HepG2 (cell line): ENCODE results near the gene ARFGEF3. TPM values are rescaled to one million over a fixed set of nuclear protein-coding genes. Genes with fewer than 3 reads are reported as not detected.

Source experiments
- DR1 ChIP-seq: sonication (generic); formaldehyde crosslinking; IDR thresholded peaks from 2 replicates; pipeline ENCODE4 v1.8.0; 2021; ENCODE audit warnings: mild to moderate bottlenecking, missing genetic modification reagents, inconsistent platforms
- ERF ChIP-seq: IDR thresholded peaks from 2 replicates; pipeline ENCODE4 v1.6.1; 2018; ENCODE audit warnings: missing biosample characterization, missing genetic modification reagents
- MTF1 ChIP-seq: sonication (generic); formaldehyde crosslinking; IDR thresholded peaks from 2 replicates; pipeline ENCODE4 v1.5.0; 2020; ENCODE audit warnings: missing genetic modification reagents
- TCF7L2 ChIP-seq: IDR thresholded peaks from 2 replicates; pipeline ENCODE4 v1.6.1; 2011; ENCODE audit warnings: mild to moderate bottlenecking, low read depth, low read length, moderate library complexity
- ZNF225 ChIP-seq: sonication (generic); formaldehyde crosslinking; IDR thresholded peaks from 2 replicates; pipeline ENCODE4 v1.4.0; 2020; ENCODE audit warnings: mild to moderate bottlenecking, missing genetic modification reagents
- ZNF383 ChIP-seq: sonication (generic); formaldehyde crosslinking; IDR thresholded peaks from 2 replicates; pipeline ENCODE4 v1.4.0; 2020; ENCODE audit warnings: missing genetic modification reagents, mild to moderate bottlenecking, borderline replicate concordance
- ZNF687 ChIP-seq: sonication (generic); formaldehyde crosslinking; IDR thresholded peaks from 2 replicates; pipeline ENCODE4 v1.5.1; 2020; ENCODE audit warnings: mild to moderate bottlenecking, missing genetic modification reagents, moderate library complexity
- ZNF710 ChIP-seq: sonication (generic); formaldehyde crosslinking; IDR thresholded peaks from 2 replicates; pipeline ENCODE4 v1.5.0; 2020; ENCODE audit warnings: mild to moderate bottlenecking, missing genetic modification reagents, borderline replicate concordance
- ZNF883 ChIP-seq: sonication (generic); formaldehyde crosslinking; IDR thresholded peaks from 2 replicates; pipeline ENCODE4 v1.5.1; 2020; ENCODE audit warnings: mild to moderate bottlenecking, missing genetic modification reagents; ENCODE audit errors: not compliant biosample characterization
- polyA plus RNA-seq, 8 experiments: library from polyadenylated mRNA; depleted of rRNA in 3 of 8; stranded (reverse) in 7 of 8; unstranded in 1 of 8; fragments of >200 nt; fragmentation: Illumina TruSeq in 4 of 8; extraction: Trizol in 4 of 8; gene quantifications; 2 replicates each; pipeline versions ENCODE4 v1.2.1 to v1.2.3, GENCODE V29; 2011 to 2016; ENCODE audit warnings: low read depth in 4 of 8, missing spikeins in 1 of 8, mixed read lengths in 1 of 8; ENCODE audit not compliant: insufficient read depth in 1 of 8
- total RNA-seq, 5 experiments: library from RNA; depleted of rRNA; stranded (reverse); fragments of >200 nt; fragmentation: Illumina TruSeq; extraction: Trizol; gene quantifications; 2 replicates each; pipeline ENCODE4 v1.2.3, GENCODE V29; 2016; ENCODE audit warnings: low read depth in 1 of 5
- TF ChIP-seq, protein P1 (sequence below): IDR thresholded peaks from 2 replicates; pipeline ENCODE4 v1.6.1; 2016; ENCODE audit warnings: low read depth, control low read depth
- TF ChIP-seq, protein P2 (sequence below): sonication (generic); formaldehyde crosslinking; IDR thresholded peaks from 2 replicates; pipeline ENCODE4 v1.4.0; 2020; ENCODE audit warnings: mild to moderate bottlenecking, missing genetic modification reagents, borderline replicate concordance
- TF ChIP-seq, protein P3 (sequence below): sonication (generic); formaldehyde crosslinking; IDR thresholded peaks from 2 replicates; pipeline ENCODE4 v1.4.0; 2020; ENCODE audit warnings: missing genetic modification reagents
- TF ChIP-seq, protein P4 (sequence below): sonication (generic); formaldehyde crosslinking; IDR thresholded peaks from 2 replicates; pipeline ENCODE4 v1.4.0; 2020; ENCODE audit warnings: mild to moderate bottlenecking, low read depth, missing genetic modification reagents

ARFGEF3 gene
- total and polyA plus RNA-seq, 2 of the 13 experiments (the other 11 are each of a cell fraction or from before 2014, with no cell fraction given), result 0.60 to 2.6 TPM

GRCh38 chr6:138287144-138287955, 125.6 kb downstream of the ARFGEF3 start (continued):
- TF ChIP-seq ZNF687 (CRISPR knock-in tag), result peak; percentile 41
- no peak for TF ChIP-seq MTF1 (CRISPR knock-in tag)
- TF ChIP-seq, protein P1, sequence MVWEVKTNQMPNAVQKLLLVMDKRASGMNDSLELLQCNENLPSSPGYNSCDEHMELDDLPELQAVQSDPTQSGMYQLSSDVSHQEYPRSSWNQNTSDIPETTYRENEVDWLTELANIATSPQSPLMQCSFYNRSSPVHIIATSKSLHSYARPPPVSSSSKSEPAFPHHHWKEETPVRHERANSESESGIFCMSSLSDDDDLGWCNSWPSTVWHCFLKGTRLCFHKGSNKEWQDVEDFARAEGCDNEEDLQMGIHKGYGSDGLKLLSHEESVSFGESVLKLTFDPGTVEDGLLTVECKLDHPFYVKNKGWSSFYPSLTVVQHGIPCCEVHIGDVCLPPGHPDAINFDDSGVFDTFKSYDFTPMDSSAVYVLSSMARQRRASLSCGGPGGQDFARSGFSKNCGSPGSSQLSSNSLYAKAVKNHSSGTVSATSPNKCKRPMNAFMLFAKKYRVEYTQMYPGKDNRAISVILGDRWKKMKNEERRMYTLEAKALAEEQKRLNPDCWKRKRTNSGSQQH (CRISPR knock-in tag), result no peak
- TF ChIP-seq, protein P2, sequence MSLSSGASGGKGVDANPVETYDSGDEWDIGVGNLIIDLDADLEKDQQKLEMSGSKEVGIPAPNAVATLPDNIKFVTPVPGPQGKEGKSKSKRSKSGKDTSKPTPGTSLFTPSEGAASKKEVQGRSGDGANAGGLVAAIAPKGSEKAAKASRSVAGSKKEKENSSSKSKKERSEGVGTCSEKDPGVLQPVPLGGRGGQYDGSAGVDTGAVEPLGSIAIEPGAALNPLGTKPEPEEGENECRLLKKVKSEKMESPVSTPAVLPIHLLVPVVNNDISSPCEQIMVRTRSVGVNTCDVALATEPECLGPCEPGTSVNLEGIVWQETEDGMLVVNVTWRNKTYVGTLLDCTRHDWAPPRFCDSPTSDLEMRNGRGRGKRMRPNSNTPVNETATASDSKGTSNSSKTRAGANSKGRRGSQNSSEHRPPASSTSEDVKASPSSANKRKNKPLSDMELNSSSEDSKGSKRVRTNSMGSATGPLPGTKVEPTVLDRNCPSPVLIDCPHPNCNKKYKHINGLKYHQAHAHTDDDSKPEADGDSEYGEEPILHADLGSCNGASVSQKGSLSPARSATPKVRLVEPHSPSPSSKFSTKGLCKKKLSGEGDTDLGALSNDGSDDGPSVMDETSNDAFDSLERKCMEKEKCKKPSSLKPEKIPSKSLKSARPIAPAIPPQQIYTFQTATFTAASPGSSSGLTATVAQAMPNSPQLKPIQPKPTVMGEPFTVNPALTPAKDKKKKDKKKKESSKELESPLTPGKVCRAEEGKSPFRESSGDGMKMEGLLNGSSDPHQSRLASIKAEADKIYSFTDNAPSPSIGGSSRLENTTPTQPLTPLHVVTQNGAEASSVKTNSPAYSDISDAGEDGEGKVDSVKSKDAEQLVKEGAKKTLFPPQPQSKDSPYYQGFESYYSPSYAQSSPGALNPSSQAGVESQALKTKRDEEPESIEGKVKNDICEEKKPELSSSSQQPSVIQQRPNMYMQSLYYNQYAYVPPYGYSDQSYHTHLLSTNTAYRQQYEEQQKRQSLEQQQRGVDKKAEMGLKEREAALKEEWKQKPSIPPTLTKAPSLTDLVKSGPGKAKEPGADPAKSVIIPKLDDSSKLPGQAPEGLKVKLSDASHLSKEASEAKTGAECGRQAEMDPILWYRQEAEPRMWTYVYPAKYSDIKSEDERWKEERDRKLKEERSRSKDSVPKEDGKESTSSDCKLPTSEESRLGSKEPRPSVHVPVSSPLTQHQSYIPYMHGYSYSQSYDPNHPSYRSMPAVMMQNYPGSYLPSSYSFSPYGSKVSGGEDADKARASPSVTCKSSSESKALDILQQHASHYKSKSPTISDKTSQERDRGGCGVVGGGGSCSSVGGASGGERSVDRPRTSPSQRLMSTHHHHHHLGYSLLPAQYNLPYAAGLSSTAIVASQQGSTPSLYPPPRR (CRISPR knock-in tag), result no peak
- TF ChIP-seq TCF7L2, result no peak
- peak; percentile 52 for TF ChIP-seq ZNF883
- TF ChIP-seq, protein P3, sequence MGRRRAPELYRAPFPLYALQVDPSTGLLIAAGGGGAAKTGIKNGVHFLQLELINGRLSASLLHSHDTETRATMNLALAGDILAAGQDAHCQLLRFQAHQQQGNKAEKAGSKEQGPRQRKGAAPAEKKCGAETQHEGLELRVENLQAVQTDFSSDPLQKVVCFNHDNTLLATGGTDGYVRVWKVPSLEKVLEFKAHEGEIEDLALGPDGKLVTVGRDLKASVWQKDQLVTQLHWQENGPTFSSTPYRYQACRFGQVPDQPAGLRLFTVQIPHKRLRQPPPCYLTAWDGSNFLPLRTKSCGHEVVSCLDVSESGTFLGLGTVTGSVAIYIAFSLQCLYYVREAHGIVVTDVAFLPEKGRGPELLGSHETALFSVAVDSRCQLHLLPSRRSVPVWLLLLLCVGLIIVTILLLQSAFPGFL (CRISPR knock-in tag), result no peak
- TF ChIP-seq ZNF383 (CRISPR knock-in tag), result no peak
- TF ChIP-seq ZNF225 (CRISPR knock-in tag), result no peak
- no peak for TF ChIP-seq DR1 (CRISPR knock-in tag)
- TF ChIP-seq ERF (CRISPR knock-in tag), result peak; percentile 68; the same call in 1 of the 2 replicates
- TF ChIP-seq, protein P4, sequence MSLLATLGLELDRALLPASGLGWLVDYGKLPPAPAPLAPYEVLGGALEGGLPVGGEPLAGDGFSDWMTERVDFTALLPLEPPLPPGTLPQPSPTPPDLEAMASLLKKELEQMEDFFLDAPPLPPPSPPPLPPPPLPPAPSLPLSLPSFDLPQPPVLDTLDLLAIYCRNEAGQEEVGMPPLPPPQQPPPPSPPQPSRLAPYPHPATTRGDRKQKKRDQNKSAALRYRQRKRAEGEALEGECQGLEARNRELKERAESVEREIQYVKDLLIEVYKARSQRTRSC (CRISPR knock-in tag), result no peak
- peak; percentile 34; the same call in 1 of the 2 replicates for TF ChIP-seq ZNF710 (CRISPR knock-in tag)
